K562 (cell line): ENCODE measurements around the gene XRN2. TPM values are rescaled to one million over a fixed set of nuclear protein-coding genes. Genes with fewer than 3 reads are reported as not detected.

Source experiments
- ATAC-seq: fragments of 200-7000 bp; cut with Tn5 transposase; 3 replicates; pipeline ENCODE4 v1.9.1; 2020; ENCODE audit warnings: moderate library complexity
- BruUV-seq: library from RNA; stranded (reverse); fragments of 400-500 nt; replicated peaks from 2 replicates; lab custom pipeline; 2021; lab: Mats Ljungman, UMichigan
- CTCF ChIA-PET: fragments of 300-600 bp; formaldehyde crosslinking; extraction: SDS; loops from one replicate; lab custom pipeline; 2021; ENCODE audit warnings: low intra/inter-chr PET ratio; lab: Yijun Ruan, JAX
- POLR2A ChIA-PET: fragments of 300-600, 350-650 bp; sonication (Branson Sonifier 250); formaldehyde crosslinking; extraction: SDS; loops from one replicate; lab custom pipeline; 2021; ENCODE audit warnings: antibody characterized with exemption, inconsistent platforms; lab: Yijun Ruan, JAX
- DNase-seq, 4 experiments: peaks; one replicate each; pipeline versions ENCODE4 v3.0.0 to v3.0.0-alpha.2; 2011 to 2018; ENCODE audit warnings: low spot score in 3 of 4, mixed read lengths in 3 of 4; ENCODE audit errors: extremely low read depth in 1 of 4
- FAIRE-seq: peaks from 2 replicates; lab custom pipeline; 2011; peaks lifted over from hg19 to GRCh38; lab: Jason Lieb, UNC
- H2AFZ ChIP-seq: 2 replicates; pipeline ENCODE4 v1.6.0; 2011; ENCODE audit warnings: low read depth, low read length, control low read depth, inconsistent platforms
- H3K27ac ChIP-seq: fragments of 200-600 bp; 3 replicates; pipeline ENCODE4 v1.8.0; 2011; ENCODE audit warnings: low read depth, mild to moderate bottlenecking, control low read depth, inconsistent platforms, low read length, moderate library complexity, mixed read lengths; ENCODE audit errors: extremely low read depth
- H3K27me3 ChIP-seq, 2 experiments: fragments of 300-600 bp in 1 of 2; 2 replicates in 1 of 2; 3 replicates in 1 of 2; pipeline versions ENCODE4 v1.6.0 to v1.8.0; 2011; ENCODE audit warnings: inconsistent platforms in 2 of 2, low read length in 2 of 2, mild to moderate bottlenecking in 1 of 2, mixed read lengths in 1 of 2, moderate library complexity in 1 of 2; ENCODE audit not compliant: control insufficient read depth in 2 of 2, insufficient read depth in 2 of 2
- H3K36me3 ChIP-seq: fragments of 300-600 bp; 3 replicates; pipeline ENCODE4 v1.8.0; 2011; ENCODE audit warnings: mild to moderate bottlenecking, low read length, inconsistent platforms; ENCODE audit not compliant: control insufficient read depth, insufficient read depth
- H3K4me1 ChIP-seq, 2 experiments: fragments of 200-600 bp in 1 of 2; replicated peaks in 1 of 2; 2 replicates in 1 of 2; 3 replicates in 1 of 2; pipeline versions ENCODE4 v1.5.1 to v1.8.0; 2011; ENCODE audit warnings: inconsistent platforms in 2 of 2, low read length in 2 of 2, mild to moderate bottlenecking in 1 of 2, mixed read lengths in 1 of 2, moderate library complexity in 1 of 2; ENCODE audit not compliant: control insufficient read depth in 2 of 2, insufficient read depth in 2 of 2
- H3K4me2 ChIP-seq: 2 replicates; pipeline ENCODE4 v1.6.1; 2011; ENCODE audit warnings: low read length, control low read depth, inconsistent platforms, mixed read lengths; ENCODE audit not compliant: insufficient read depth
- H3K4me3 ChIP-seq: fragments of 200-600 bp; sonication (generic), shearing (Covaris generic); 2 replicates; pipeline ENCODE4 v1.5.1; 2016; ENCODE audit warnings: control low read depth, inconsistent platforms
- H3K79me2 ChIP-seq: fragments of 200-600 bp; 3 replicates; pipeline ENCODE4 v1.8.0; 2011; ENCODE audit warnings: low read length, inconsistent platforms; ENCODE audit not compliant: control insufficient read depth, insufficient read depth
- H3K9ac ChIP-seq, 2 experiments: 2 replicates each; pipeline versions ENCODE4 v1.6.0 to v1.6.1; 2011; ENCODE audit warnings: low read depth in 2 of 2, low read length in 2 of 2, control low read depth in 1 of 2, inconsistent platforms in 1 of 2, mild to moderate bottlenecking in 1 of 2, mixed read lengths in 1 of 2; ENCODE audit not compliant: insufficient read depth in 1 of 2
- H3K9me1 ChIP-seq: one replicate; pipeline ENCODE4 v1.6.0; 2011; ENCODE audit warnings: inconsistent platforms, mild to moderate bottlenecking, low read length, moderate library complexity; ENCODE audit not compliant: control insufficient read depth, insufficient read depth
- H3K9me3 ChIP-seq: replicated peaks from 2 replicates; pipeline ENCODE4 v1.5.1; 2011; ENCODE audit warnings: low read depth, low read length, inconsistent platforms; ENCODE audit not compliant: control insufficient read depth, insufficient read depth
- H4K20me1 ChIP-seq: replicated peaks from 2 replicates; pipeline ENCODE4 v1.6.1; 2011; ENCODE audit warnings: low read length, inconsistent platforms, mixed read lengths; ENCODE audit not compliant: control insufficient read depth, insufficient read depth
- CBFA2T3 ChIP-seq: fragments of 450-650 bp; IDR thresholded peaks from 2 replicates; pipeline ENCODE4 v1.6.1; 2017
- CSDE1 ChIP-seq, 2 experiments: fragments of 450-650 bp; IDR thresholded peaks; 2 replicates each; pipeline ENCODE4 v1.6.1; 2016; ENCODE audit warnings: mild to moderate bottlenecking in 1 of 2
- FOSL1 ChIP-seq: fragments of 200-800 bp; sonication (Bioruptor generic); conservative IDR thresholded peaks from 2 replicates; pipeline ENCODE4 v1.6.1; 2016; ENCODE audit warnings: missing genetic modification characterization, missing compliant biosample characterization
- MEIS2 ChIP-seq: fragments of 450-650 bp; IDR thresholded peaks from 2 replicates; pipeline ENCODE4 v1.6.1; 2014; ENCODE audit warnings: mild to moderate bottlenecking; ENCODE audit not compliant: partially characterized antibody
- SRSF3 ChIP-seq: fragments of 200-400 bp; formaldehyde crosslinking; IDR thresholded peaks from 2 replicates; pipeline ENCODE4 v1.6.1; 2016; ENCODE audit warnings: mild to moderate bottlenecking, low read length, moderate library complexity; ENCODE audit not compliant: insufficient read depth
- WGBS: fragments of 100-300 bp; shearing (Covaris generic); methylation state at CpG from one replicate; pipeline ENCODE4 v1.1.6; 2016; ENCODE audit warnings: low coverage, mixed read lengths; ENCODE audit not compliant: insufficient coverage; ENCODE audit errors: missing lambda C conversion rate; 5-methylcytosine and 5-hydroxymethylcytosine counted together
- in situ Hi-C: fragments of 300-500 bp; cut with MboI; formaldehyde crosslinking; loops from 4 replicates; pipeline ENCODE4 v1.15.0; 2018; ENCODE audit warnings: inconsistent platforms, mixed read lengths
- intact Hi-C: fragments of 100-400 bp; cut with micrococcal nuclease; formaldehyde crosslinking; loops from 2 replicates; pipeline ENCODE4 v1.14.2; 2022
- polyA plus RNA-seq, 8 experiments: library from polyadenylated mRNA; depleted of rRNA in 4 of 8; stranded (reverse) in 5 of 8; unstranded in 3 of 8; fragments of >200 nt; fragmentation: Nextera tagmentation in 2 of 8; fragmentation: Illumina TruSeq in 1 of 8; extraction: Ambion mirVana in 2 of 8; extraction: Trizol in 1 of 8; gene quantifications; 2 replicates each; pipeline versions ENCODE4 v1.2.1 to v1.2.3, GENCODE V29; 2011 to 2014; ENCODE audit warnings: inconsistent platforms in 1 of 8, missing spikeins in 1 of 8
- total RNA-seq, 7 experiments: library from RNA; depleted of rRNA in 6 of 7; stranded (reverse); fragments of >200 nt in 6 of 7; fragmentation: Illumina TruSeq in 2 of 7; extraction: Trizol in 2 of 7; gene quantifications; 2 replicates each; pipeline versions ENCODE4 v1.2.1 to v1.2.3, GENCODE V29; 2011 to 2021; ENCODE audit warnings: low replicate concordance in 1 of 7
- TF ChIP-seq, protein P1 (sequence below): sonication (generic); IDR thresholded peaks from 2 replicates; pipeline ENCODE4 v1.6.1; 2016

XRN2 gene
- total and polyA plus RNA-seq, 9 of the 15 experiments (the other 6 are each of a cell fraction or from before 2014, with no cell fraction given), result 41.8 to 67.3 (median 51.4) TPM

DNA sequence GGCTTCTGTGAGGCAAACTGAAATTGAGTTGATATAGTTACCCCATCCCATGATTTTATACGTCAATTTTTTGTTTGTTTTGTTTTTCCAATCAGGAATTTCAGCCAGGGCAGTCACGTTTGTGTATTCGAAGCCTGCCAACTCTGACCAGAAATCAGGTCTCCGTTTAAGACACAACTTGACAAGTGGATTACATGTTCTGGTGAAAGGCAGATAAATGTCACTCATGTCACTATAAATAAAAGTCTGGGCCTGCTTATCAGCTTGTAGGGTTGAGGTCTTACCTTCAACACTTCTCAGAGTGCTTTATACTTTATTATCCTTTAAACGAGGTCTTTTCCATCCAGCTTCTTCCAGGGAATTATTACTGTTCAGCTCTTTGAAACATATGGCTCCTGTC, 8.4 kb upstream of the XRN2 start:
- Histone ChIP-seq H3K9me1 (no peaks in the 10 kb centered on the region), H2AFZ (no peak overlapping the region), H4K20me1 (no peaks in the 10 kb centered on the region), H3K27ac (no peak overlapping the region), H3K9me3 (no peaks in the 10 kb centered on the region), H3K36me3 (no peaks in the 10 kb centered on the region), H3K27me3 (no peaks in the 10 kb centered on the region), H3K4me3 (no peak overlapping the region), H3K79me2 (no peaks in the 10 kb centered on the region), H3K4me1 (no peaks in the 10 kb centered on the region), H3K9ac (no peak overlapping the region), H3K4me2 (no peak overlapping the region)
- CTCF ChIA-PET, result no interaction called here
- DNase-seq, result no peak
- BruUV-seq, result no TSS peak
- ATAC-seq, result no peak
- FAIRE-seq, result no peak
- TF ChIP-seq SRSF3 (no peak), CSDE1 (IDR thresholded peaks at IDR 0.05) (no peak), CBFA2T3 (peak; percentile 24; the same call in 1 of the 2 replicates), MEIS2 (peak; percentile 39)
- in situ Hi-C loops, result no loop called here
- intact Hi-C loops, result no loop called here
- POLR2A ChIA-PET, result no interaction called here
- 3% methylated on average over 5 of the region's 5 CpGs for WGBS

DNA sequence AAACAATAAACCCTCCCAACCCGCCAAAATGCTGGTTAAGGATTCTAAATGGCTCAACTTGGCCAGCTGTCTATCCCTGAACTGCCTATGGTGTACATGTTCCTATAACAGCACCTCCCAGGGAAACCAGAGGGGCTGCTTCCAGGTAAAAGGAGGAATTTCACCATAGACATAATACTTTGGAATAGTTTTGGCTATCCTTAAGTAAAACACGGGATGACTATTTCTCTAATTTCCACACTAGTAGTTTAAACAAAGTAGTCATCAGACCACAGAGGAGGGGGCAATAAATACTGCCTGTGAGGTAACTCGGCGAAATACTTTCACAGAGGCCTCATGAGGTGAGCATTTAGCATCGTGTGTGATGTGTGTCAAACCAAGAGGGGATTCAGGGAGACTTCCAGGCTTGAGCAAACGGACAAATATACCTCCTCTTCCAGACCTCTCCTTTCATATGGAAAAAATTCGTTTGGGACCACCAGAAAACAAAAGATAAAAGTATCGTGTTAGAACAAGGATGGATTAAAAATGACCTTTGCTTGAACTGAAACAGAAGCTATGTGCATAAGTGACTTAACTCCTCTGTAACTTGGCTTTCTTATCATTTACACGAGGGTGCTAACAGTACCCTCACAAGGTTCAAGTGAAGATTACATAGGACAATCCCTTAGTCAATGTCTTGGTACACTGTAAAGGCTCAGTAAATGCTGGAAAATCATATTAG, 1.0 kb upstream of the XRN2 start:
- Histone ChIP-seq H4K20me1 (no peaks in the 10 kb centered on the region), H3K9me1 (no peaks in the 10 kb centered on the region), H3K79me2 (peaks cover 28% of the 10 kb centered on the region), H3K27ac (peak overlapping the region; percentile 81), H3K36me3 (no peaks in the 10 kb centered on the region), H3K4me3 (peak overlapping the region; percentile 91), H3K27me3 (no peaks in the 10 kb centered on the region), H3K9me3 (no peaks in the 10 kb centered on the region), H3K4me1 (no peaks in the 10 kb centered on the region; a peak in 1 of 5 replicates), H2AFZ (peak overlapping the region; percentile 89), H3K4me2 (peak overlapping the region; percentile 92), H3K9ac (peak overlapping the region in 1 of 2 experiments; percentile 93; a peak in 3 of 4 replicates)
- FAIRE-seq (no peak), ATAC-seq (peak; percentile 25; the same call in 1 of the 3 replicates), DNase-seq (peak in 1 of 4 experiments; percentile 17)
- TF ChIP-seq, protein P1, sequence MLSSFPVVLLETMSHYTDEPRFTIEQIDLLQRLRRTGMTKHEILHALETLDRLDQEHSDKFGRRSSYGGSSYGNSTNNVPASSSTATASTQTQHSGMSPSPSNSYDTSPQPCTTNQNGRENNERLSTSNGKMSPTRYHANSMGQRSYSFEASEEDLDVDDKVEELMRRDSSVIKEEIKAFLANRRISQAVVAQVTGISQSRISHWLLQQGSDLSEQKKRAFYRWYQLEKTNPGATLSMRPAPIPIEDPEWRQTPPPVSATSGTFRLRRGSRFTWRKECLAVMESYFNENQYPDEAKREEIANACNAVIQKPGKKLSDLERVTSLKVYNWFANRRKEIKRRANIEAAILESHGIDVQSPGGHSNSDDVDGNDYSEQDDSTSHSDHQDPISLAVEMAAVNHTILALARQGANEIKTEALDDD, result 0 out of 2 replicates have a peak, but pooled peaks have one; percentile 22
- TF ChIP-seq FOSL1 (tag), result no peak
- POLR2A ChIA-PET, result interaction anchor here (0.7 to 2.7 kb wide), 2 partner anchors 21 to 23 kb away, joined by 3 to 14 read pairs; no protein-coding TSS in a partner anchor
- in situ Hi-C loops (no loop called here), intact Hi-C loops (no loop called here)
- CTCF ChIA-PET, result no interaction called here
- BruUV-seq, result no TSS peak
- WGBS, result 37% methylated on average over 9 of the region's 9 CpGs
